Measurements from ENCODE around the gene VAPB.
"Not testable (repeated sequence)": the region's sequence is repeated elsewhere in the genome, so short reads cannot be mapped to it uniquely, and the experiment has no call there.

The VAPB gene, protein sequence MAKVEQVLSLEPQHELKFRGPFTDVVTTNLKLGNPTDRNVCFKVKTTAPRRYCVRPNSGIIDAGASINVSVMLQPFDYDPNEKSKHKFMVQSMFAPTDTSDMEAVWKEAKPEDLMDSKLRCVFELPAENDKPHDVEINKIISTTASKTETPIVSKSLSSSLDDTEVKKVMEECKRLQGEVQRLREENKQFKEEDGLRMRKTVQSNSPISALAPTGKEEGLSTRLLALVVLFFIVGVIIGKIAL

DNA sequence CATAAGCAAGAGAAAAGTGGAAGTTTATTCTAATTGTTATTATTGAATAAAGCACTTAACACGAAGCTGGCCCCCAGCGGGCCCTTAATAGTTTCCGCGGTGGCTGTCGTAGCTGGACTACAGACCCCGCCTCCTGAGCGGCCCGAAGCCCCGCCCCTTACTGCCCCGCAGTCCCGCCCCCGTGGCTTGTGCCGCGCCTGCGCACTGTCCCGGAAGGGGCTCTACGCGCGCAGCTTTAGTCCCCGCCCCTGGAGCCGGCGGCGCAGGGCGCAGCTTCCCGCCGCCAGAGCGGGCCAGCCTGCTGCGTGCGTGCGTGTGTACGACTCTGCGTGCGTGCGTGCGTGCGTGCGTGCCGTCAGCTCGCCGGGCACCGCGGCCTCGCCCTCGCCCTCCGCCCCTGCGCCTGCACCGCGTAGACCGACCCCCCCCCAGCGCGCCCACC is at the start of gene VAPB:
Gene VAPB (plus strand): TSS at position 348 of the 442 bp plus-strand sequence. CDS start 231 bp downstream, outside the sequence.
- DNase-seq = peak; percentile 92

DNA sequence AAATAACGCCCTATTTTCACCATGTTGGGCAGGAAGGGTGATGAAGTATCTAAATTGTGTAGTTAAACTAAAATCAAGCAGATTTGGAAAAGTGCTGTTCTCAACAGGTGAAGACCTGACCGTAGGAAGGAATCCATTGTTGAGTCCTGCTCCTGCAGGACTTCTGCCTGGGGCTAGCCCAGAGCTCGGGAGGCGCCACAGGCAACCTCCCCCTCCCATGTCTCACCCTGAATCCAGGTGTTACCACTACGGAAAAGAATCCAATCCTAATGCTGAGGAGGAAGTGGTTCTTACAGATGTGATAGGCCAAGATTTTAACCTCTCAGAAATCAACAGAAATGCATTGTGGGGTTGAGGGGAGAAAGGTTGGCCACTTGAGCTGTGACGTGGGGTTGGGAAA is 49.3 kb upstream of the VAPB start:
- DNase-seq = no peak

DNA sequence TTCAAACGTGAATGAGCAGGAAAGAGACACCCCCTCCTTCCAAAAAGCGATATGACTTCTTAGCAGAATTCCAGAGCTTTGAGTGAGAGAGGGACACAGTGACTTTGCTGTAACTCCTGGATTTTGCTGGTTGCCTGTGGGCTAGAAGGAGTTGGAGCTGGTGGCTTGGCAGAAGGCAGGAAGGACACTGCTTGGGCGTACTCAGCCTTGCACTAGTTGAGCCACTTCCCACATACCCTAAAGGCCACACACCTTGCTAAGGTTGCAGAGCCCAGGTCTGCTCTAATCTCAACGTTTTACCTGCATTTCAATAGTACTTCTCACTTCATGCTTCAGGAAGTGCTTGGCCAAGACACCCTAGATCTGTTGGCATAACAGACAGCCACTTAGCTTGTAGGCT is 48.9 kb upstream of the VAPB start:
- DNase-seq = no peak

DNA sequence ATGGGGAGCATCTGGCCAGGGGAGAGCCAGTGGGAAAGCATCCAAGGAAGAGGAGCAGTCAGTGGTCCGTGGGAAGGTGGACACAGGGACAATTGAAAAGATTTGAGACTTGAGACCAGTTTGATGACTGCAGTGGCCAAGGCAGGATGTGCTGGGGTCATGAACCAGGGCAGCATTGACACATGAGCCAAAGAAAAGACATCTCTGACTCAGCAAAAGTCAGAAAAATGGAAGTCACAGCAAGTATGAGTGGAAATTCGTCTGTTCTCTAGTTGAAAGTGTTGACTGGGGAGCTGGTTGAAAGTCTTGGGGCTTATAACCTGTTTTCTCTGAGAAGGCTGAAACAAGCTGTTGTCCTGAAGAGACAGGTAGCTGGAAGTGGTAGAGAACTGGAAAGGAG is 48.2 kb upstream of the VAPB start:
- DNase-seq = no peak

DNA sequence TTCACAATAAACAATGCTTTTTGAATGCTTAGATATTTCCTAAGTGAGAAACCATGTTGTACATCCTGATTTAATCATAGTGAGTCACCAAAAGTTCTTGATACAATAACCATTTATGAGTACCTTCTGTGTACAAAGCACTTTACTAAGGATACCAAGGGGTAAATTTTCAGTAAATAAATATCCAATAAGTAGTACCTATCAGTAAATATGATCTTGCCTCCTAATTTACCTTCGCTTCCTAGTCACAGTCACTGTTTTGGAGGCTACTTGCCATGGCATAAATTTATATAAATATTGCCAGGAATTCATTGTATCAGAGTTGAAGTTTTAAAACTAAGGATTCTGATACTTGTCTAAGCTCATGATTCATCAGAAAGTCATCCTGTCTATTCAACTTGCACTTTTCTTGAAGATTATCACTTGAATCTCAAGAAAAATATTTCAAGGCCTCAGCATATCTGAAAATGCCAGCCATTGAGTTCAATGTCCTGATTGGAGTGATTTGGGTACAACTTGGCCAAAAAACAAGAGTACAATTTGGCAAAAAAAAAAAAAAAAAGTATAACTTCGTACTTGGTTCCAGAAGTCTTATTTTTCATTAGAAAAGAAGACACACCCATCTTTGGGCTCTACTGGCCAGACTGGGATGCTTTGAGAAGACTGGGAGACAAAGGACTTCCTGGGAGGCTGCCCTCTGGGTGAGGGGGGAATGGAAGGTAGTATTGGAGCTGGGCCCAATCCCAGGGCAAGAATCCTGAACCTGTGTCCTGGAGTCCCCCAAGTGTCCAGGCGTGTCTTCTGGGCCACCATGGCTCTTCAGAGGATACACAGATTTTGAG is 46.7 kb upstream of the VAPB start:
- peak; percentile 72 for DNase-seq

DNA sequence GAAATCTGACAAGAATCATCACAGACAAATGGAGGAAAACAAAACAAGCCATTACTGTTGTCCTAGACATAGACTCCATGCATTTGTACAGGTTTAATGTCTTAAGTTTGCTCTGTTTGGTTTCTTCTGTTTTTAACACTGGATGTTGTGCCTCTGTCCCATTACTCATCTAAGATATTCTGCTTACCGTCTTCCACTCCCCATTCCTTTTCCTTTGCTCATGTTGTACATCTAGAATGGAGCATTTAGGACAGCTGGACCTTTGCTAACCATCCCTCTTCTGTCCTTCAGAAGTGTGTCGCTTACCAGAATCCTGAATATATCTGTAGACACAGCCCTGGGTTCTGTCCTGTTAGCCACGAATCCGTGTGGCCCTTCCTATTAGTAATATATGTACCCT is 44.3 kb upstream of the VAPB start:
- DNase-seq = peak; percentile 9

DNA sequence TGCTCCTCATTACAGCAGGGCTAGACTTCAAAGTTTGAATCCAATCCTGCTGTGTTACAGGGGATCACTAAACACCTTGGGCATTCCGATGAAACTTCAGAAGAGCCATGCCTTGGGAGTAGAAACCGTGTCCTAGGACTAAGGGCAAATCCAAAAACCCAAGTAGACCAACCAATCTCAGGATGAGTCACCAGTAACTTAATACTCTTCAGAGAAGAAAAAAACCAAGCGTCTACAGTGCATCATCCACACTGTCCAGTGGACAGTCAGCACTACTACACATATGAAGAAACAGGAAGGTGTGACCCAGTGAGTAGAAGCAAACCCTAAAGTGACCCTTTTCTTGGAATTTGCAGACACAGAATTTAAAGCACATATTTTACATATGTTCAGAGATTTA is 39.5 kb upstream of the VAPB start:
- peak; percentile 34 for DNase-seq

DNA sequence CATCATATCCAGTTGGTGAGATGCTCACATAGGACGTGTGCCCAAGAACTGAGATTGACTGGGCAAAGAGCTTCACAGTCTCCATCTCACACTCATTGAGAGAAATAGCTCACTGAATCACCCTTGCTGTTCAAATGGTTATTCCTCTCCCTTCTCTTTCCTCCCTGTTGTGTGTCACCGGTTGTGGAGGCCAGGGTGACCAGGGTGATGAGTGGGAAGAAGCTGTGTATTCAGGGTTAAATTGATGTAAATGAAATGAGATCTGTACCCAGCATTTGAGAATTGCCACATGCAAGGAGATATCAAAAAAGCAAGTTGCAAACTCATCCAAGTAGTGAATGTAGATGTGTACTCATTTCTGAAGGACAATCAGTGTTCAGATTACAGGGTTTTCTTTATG is 36.6 kb upstream of the VAPB start:
- no peak for DNase-seq

DNA sequence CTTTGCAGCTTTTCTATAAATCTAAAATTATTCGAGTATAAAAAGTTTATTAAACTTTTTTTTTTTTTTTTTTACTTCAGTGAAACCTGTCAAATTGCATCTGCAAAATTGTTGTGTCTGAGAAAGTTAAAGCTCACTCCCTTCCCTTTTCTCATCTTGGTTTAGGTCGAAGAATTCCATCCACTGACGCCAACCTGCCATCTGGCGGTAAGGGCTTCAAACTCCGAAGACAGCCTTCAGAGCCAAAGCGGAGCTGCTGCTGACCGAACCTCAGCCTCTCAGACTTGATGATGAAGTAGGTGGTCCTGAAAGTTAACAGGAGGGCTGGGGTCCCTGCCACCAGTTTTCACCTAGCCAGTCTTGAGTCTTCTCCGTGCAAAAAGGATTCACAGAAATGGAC is 29.6 kb upstream of the VAPB start:
- no peak for DNase-seq

DNA sequence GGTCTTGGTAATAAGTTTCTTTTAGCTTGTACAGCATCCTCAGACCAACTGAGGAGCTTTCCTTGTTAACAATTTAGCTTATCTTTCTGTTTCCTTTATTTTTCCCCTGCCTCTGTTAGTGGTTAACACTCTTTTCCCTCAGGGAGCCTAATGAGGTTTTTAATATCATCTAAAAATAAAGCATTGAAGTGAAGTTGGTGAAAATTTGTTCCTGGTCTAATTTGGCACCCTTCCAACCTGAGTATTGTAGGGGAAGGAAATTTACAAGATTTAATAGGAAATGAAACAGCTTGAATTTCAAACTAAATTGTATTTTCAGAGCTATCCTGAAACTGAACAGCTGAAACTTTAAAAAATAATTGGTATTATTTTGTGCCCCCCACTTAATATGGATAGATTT is 28.1 kb upstream of the VAPB start:
- no peak for DNase-seq

DNA sequence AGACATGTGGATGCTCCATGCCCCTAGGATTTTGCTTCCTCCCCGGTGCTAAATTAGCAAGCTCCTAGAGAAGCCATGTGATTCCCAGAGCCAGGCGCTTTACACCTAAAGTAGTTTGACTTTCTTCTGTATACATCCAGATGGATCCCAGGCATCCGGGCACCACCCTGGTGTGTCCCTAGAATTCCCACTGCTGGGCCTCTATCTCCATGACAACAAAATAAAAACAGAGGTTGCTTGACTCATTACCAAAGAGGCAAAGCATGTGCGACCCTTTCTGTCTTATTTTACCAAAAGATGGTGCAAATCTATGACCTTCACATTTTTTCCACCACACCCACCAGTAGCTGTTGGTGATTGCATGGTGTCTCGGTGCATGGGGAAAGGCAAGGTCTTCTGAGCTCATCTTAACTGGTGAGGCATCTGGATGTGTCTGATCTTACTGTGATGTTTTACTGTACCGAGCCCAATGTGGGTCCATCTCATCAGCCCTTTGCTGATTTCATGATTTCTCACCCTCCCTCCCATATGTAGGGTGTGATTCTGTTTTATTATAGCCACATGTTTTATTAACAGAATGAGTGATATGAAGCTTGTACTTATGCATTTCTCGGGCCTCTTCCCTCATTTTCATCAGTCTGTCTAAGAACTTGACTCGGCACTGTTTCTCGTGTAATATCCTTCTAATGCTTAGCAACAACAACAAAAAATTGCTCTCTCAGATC is 27.4 kb upstream of the VAPB start:
- peak; percentile 32 for DNase-seq

DNA sequence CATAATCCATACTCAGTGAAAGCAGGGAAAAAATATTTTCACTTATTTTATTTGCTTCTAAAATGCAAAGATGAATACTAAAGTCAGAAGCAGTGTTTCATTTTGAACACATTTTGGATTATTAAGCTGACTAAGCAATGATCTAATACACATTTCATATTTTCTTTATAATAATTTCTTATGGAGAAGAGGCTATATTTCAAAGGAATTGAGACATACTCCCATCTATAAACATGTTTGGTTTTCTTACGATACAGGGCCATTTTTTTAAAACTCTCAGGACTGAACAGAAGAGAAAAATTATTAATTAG is 26.9 kb upstream of the VAPB start:
- no peak for DNase-seq

DNA sequence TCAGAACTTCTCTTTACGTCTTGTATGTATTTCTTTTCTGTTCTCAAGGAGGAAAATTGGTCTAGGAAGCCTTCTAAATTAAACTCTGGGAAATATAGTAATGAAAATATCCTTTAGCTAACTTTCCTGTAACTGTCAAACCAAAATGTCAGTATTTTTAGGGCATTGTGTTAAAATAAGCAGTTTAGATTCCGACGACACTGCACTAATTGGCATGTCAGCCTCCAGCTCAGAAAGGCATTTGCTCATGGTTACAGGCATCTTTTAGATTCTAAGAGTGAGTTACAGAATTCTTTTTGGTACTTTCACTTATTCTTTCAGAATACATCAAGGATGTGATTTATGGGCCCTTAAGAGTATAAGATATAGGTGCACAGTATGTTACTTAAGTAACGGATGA is 26.1 kb upstream of the VAPB start:
- no peak for DNase-seq

DNA sequence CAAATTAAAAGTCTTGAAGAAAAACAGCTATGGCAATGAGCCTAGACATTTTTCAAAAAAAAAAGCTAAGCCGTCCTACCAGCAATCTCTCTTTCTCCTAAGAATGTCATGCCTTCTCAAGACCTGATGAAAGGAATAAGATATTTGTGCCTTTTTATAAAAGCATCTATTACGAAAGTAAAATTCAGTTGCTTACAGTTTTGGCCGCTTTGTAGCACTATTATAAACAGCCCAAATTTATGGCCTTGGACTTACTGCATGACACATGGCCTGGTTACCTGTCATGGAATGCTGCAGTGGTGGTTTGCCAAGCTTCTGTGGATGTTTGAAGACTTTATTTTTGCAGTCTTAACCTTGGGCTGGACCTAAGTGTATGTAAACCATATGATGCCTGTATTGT is 22.2 kb upstream of the VAPB start:
- DNase-seq = no peak

DNA sequence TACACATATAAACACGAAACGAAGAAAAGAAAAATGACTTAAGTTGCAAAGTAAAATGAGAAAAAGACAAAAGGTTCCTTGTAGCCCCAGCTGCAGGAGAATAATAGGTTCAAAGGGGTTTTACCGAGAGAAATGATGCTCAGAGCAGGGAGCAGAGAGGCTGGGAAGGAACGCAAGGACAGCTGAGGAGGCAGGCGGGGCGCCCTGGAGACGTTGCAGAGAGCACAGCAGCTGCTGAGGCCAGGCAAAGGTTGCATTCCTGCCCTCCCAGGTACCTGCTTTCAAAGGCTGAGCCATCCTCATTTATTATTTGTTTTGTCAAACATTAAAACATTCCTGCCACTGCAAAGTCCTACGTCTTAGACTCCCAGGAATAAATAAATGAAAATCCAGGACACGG is 16.2 kb upstream of the VAPB start:
- no peak for DNase-seq

DNA sequence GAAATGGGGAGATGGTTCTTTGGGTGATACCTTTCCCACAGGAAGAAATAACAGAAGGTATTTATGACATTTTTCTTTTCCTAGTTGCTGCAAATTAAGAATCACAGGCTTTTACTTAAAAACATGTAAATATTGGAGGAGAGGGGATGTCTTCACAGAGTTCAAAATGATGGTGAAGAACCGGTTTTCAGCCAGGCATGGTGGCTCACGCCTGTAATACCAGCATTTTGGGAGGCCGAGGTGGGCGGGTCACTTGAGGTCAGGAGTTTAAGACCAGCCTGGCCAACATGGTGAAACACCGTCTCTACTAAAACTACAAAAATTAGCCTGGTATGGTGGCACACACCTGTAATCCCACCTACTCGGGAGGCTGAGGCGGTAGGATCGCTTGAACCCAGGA is 15.7 kb upstream of the VAPB start:
- DNase-seq = not testable (repeated sequence)

DNA sequence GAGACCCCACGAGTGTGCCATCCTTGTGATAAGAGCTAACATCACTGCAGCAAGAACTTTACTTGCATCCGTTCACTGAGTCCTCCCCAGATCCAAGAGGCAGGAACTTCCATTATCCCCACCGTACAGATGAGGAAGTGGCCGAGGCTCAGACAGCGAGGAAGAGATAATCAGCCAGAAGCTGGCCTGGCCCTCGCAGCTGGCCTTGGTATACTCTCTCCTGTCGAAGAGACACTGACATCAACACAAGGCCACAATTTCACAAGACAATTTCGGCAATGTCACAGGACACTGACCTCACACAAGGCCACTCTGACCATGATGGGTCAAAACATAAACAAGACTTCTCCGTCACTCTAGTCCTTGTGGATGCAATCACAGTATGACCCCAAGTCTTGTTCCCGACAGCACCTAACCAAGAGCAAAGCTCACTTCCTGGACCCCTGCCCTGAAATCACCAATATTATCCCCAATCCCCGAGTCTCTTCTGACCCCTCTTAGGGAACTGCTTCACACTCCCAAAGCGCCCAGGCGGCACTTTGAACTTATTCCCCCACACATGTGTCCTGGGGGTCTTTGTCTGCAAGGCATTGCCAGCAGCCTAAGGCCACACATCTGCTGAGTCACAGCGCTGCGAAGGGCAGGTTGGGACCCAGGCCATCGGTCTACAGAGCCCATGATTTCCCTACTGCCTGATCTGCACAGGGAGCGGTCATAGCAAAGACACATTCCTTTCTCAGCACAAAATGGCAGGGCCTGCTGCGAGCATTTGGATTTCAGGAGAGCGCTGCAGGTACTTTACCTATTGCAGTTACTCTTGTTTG is 14.8 kb upstream of the VAPB start:
- DNase-seq = no peak

DNA sequence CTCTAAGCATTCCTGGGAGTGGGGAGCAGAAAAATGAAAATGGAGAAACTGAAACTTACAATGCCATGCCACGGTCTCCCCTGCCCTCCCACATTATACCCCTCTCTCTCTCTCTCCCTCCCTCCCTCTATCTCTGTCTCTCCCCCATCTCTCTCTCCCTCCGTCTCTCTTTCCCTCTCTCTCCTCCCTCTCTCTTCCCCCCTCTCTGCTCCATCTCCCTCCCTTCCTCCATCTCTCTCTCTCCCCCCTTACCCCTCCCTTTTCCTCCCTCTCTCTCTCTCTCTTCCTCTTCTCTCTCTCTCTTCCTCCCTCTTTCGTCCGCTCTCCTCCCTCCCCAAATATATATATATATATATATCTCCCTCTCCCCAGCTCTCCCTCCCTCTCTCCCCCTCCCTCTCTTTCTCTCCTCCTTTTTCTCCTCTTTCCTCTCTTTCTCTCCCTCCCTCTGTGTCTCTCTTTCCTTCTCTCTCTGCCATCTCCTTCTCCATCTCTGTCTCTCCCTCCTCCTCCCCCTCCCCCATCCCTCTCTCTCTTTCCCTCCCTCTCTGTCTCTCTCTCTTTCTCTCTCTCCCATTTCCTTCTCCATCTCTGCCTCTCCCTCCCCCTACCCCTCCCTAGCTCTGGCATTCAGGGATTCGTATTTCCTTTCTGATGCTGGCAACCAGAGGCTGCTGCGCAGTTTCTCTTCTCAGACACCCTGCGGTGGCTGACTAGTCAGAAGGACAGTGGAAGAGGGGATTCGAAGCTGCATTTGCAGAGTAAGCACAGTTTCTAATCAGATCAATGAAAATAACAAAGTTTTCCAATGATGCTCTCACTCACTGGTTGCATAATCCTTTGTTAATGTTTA is 13.9 kb upstream of the VAPB start:
- DNase-seq = no peak

DNA sequence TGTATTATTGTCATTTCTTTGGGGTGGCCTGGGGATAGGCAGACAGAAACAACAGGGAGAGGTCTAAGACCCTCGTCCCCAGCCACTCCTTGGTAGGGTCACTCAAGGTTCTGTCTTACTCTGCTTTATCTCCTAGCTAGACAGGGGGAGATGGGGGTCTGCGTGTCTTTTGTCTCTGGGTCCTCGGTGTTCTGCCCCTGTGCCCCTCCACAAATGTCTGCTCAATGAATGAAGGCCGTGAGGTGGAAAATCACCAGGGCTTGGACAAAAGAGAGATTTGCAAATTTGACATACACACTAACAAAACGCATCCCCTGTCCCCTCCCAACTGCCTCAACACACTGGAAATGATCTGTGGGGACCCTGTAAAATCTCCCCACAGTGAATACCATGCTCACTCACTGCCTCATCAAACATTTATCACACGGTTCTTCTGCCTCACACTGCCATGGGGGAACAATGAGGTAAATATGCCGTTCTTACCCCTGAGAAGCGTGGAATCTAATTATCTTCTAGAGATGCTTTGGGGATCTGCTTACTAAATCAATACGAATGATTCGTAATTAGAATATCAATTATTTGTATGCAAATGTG is 13.2 kb upstream of the VAPB start:
- DNase-seq = no peak

DNA sequence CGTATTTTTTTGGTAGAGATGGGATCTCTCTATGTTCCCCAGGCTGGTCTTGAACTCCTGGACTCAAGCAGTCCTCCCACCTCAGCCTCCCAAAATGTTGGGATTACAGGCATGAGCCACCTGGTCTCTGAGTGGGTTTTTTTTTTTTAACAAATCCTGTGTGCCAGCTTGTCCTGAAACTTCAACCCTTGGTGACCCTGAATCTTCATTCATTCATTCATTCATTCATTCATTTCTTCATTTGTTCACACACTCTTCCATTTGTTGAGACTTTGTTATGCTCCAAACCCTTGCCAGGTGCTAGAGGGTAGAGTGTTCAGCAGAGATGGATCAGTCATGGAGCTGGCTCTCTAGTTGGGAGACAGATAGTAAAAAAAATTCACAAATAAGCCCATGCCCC is 12.0 kb upstream of the VAPB start:
- DNase-seq = no peak

DNA sequence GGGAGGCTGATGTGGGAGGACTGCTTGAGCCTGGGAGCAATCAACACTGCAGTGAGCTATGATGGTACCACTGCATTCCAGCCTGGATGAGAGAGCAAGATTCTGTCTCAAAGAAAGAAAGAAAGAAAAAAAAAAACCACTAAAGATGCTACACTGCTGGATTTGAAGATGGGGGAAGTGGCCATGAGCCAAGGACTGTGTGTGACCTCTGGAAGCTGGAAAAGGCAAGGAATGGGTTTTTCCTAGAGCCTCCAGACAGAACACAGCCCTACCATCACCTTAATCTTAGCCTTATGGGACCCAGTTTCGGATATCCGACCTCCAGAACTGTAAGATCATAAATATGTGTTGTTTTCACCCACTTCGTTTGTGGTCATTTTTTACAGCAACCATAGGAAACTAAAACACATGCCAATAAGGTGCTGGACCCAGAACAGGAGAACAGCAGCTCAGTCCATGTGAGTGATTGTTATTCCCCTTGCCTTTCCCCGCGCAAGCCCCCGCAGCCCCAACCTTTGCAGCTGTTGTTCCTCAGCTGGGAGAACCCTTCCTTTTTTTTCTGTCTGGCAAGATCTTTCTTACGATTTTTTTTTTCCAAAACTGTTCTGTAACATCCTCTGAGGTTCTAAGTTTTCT is 11.1 kb upstream of the VAPB start:
- DNase-seq = no peak
